Suprapubic skin (tissue), 4 donors: ENCODE measurements around the gene RUNDC3A. TPM values are rescaled to one million over a fixed set of nuclear protein-coding genes. Genes with fewer than 3 reads are reported as not detected.

Experiments used
- DNase-seq, 2 donors: peaks; one replicate each; pipeline ENCODE4 v3.0.0-alpha.2; 2019; ENCODE audit warnings: low spot score in 2 of 2
- H3K27ac ChIP-seq: fragments of 200-600 bp; sonication (generic); one replicate; pipeline ENCODE4 v1.5.1; 2019
- H3K27me3 ChIP-seq: fragments of 200-600 bp; sonication (generic); one replicate; pipeline ENCODE4 v1.5.1; 2019
- H3K36me3 ChIP-seq: fragments of 200-600 bp; sonication (generic); one replicate; pipeline ENCODE4 v1.5.1; 2019
- H3K4me1 ChIP-seq: fragments of 200-600 bp; sonication (generic); one replicate; pipeline ENCODE4 v1.5.1; 2019
- H3K4me3 ChIP-seq: fragments of 200-600 bp; sonication (generic); one replicate; pipeline ENCODE4 v1.5.1; 2019; ENCODE audit warnings: mild to moderate bottlenecking
- H3K9me3 ChIP-seq: fragments of 200-600 bp; sonication (generic); one replicate; pipeline ENCODE4 v1.5.1; 2019
- EP300 ChIP-seq: sonication (generic); formaldehyde crosslinking; IDR thresholded peaks from one replicate; pipeline ENCODE4 v1.6.1; 2017; ENCODE audit warnings: antibody characterized with exemption
- POLR2A ChIP-seq, 2 donors: fragments of 450-650 bp; IDR thresholded peaks; one replicate each; pipeline ENCODE4 v1.6.1; 2017; ENCODE audit warnings: antibody characterized with exemption in 2 of 2, mild to moderate bottlenecking in 2 of 2, moderate library complexity in 2 of 2
- POLR2AphosphoS5 ChIP-seq, 3 donors: sonication (generic); formaldehyde crosslinking; IDR thresholded peaks; one replicate each; pipeline ENCODE4 v1.6.1; 2017; ENCODE audit warnings: antibody characterized with exemption in 3 of 3
- WGBS: methylation state at CpG from one replicate; pipeline ENCODE4 v1.1.5; 2018; 5-methylcytosine and 5-hydroxymethylcytosine counted together
- total RNA-seq, 4 donors: library from RNA; depleted of rRNA; stranded (reverse); fragments of >200 nt; gene quantifications; one replicate each; pipeline ENCODE4 v1.1.0, GENCODE V29; 2016
- TF ChIP-seq, protein P1 (sequence below), 2 donors: fragments of 200-600 bp in 1 of 2; fragments of 450-650 bp in 1 of 2; sonication (generic) in 1 of 2; IDR thresholded peaks; one replicate each; pipeline ENCODE4 v1.5.1; 2016 to 2019; ENCODE audit warnings: antibody characterized with exemption in 2 of 2, mild to moderate bottlenecking in 1 of 2, moderate library complexity in 1 of 2

RUNDC3A gene
- total RNA-seq, 4 donors from 2014 or later = 12.6 to 22.0 (median 14.7) TPM

- H3K36me3 ChIP-seq = no peaks in the 10 kb centered on the region
- no peaks in the 10 kb centered on the region for H3K9me3 ChIP-seq
- H3K27me3 ChIP-seq = no peaks in the 10 kb centered on the region
- no peak overlapping the region for H3K27ac ChIP-seq
- 67% methylated on average over 7 of the region's 7 CpGs for WGBS
- H3K4me3 ChIP-seq = no peak overlapping the region
- TF ChIP-seq POLR2AphosphoS5 (IDR thresholded peaks at IDR 0.05) = no peak
- H3K4me1 ChIP-seq = peaks cover 7% of the 10 kb centered on the region
- no peak for DNase-seq
Observed at GRCh38 chr17:44269535-44270240, 38.7 kb upstream of the RUNDC3A start.

DNA sequence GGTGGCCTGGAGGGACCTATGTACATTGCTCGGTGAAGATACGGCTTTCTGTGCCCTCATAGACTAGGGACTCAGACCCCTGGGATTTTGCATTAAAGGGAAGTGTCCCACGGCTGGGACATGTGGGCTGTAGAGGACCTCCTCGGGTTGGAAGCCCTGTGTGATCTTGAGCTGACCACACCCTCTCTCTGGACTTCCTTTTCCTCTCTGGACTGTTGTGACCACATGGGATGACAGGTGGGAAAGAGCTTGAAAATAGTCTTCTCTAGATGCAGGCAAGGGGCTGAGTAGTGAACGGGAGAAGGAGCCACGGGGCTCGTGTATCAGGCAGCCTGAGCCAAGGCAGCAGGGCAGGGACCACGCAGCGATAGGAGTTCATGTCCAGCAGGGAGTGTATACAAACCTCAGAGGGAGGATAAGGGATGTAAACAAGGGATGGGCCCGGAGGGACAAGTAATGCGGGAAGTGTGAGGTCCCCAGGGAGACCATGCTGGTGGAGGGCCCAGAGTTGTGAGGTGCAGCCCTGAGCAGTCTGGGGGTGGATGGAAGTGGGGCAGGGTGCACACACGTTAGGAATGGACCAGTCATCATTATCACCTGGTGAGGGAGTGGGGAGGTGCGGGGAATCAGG is 36.0 kb upstream of the RUNDC3A start:
- H3K4me3 ChIP-seq = no peak overlapping the region

DNA sequence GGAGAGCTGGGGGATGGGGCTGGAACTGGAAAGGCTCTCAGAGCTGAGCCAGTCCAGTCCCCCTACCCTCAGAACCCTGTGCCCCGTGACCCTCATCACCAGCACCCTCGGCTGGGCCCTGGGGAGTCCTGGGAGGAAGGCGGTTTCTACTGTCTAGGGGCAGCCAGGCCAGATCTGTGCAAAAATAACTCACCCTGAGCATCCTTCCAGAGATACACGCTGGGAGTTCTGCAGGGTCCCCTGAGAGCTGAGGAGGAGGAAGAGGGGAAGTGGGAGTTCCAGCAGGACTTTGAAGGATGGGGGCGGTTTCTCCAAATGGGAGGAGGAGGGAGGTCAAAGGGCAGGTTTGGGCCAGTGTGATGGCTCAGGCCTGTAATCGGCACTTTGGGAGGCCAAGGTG is 35.4 kb upstream of the RUNDC3A start:
- DNase-seq = no peak
- H3K4me3 ChIP-seq = no peak overlapping the region
- WGBS = 77% methylated on average over 6 of the region's 6 CpGs
- H3K9me3 ChIP-seq = no peaks in the 10 kb centered on the region
- peaks cover 7% of the 10 kb centered on the region for H3K4me1 ChIP-seq
- H3K36me3 ChIP-seq = no peaks in the 10 kb centered on the region
- H3K27ac ChIP-seq = no peak overlapping the region
- TF ChIP-seq, protein P1, sequence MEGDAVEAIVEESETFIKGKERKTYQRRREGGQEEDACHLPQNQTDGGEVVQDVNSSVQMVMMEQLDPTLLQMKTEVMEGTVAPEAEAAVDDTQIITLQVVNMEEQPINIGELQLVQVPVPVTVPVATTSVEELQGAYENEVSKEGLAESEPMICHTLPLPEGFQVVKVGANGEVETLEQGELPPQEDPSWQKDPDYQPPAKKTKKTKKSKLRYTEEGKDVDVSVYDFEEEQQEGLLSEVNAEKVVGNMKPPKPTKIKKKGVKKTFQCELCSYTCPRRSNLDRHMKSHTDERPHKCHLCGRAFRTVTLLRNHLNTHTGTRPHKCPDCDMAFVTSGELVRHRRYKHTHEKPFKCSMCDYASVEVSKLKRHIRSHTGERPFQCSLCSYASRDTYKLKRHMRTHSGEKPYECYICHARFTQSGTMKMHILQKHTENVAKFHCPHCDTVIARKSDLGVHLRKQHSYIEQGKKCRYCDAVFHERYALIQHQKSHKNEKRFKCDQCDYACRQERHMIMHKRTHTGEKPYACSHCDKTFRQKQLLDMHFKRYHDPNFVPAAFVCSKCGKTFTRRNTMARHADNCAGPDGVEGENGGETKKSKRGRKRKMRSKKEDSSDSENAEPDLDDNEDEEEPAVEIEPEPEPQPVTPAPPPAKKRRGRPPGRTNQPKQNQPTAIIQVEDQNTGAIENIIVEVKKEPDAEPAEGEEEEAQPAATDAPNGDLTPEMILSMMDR (IDR thresholded peaks at IDR 0.05) = no peak
- TF ChIP-seq POLR2A (IDR thresholded peaks at IDR 0.05) (no peak), EP300 (no peak), POLR2AphosphoS5 (IDR thresholded peaks at IDR 0.05) (no peak)
- H3K27me3 ChIP-seq = no peaks in the 10 kb centered on the region

More for the DNA sequence above, 36.0 kb upstream of the RUNDC3A start:
- Histone ChIP-seq H3K4me1 (peaks cover 7% of the 10 kb centered on the region), H3K27ac (no peak overlapping the region), H3K36me3 (no peaks in the 10 kb centered on the region), H3K9me3 (no peaks in the 10 kb centered on the region), H3K27me3 (no peaks in the 10 kb centered on the region)
- TF ChIP-seq EP300 (no peak), POLR2A (IDR thresholded peaks at IDR 0.05) (no peak), POLR2AphosphoS5 (IDR thresholded peaks at IDR 0.05) (no peak)
- TF ChIP-seq, protein P1 (IDR thresholded peaks at IDR 0.05) = no peak
- no peak for DNase-seq
- 63% methylated on average over 13 of the region's 13 CpGs for WGBS

DNA sequence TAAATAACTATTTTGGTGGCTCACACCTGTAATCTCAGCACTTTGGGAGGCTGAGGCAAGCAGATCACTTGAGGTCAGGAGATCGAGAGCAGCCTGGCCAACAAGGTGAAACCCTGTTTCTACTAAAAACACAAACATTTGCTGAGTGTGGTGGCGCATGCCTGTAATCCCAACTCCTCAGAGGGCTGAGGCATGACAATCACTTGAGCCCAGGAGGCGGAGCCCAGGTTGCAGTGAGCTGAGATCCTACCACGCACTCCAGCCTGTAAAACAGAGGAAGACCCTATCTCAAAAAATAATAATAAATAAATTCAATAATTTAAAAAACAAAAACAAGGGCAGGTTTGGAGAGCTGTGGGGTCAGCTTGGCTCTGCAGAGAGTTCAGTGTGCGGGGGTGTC is 34.8 kb upstream of the RUNDC3A start:
- TF ChIP-seq POLR2AphosphoS5 (IDR thresholded peaks at IDR 0.05) (no peak), EP300 (no peak), POLR2A (IDR thresholded peaks at IDR 0.05) (no peak)
- TF ChIP-seq, protein P1 (IDR thresholded peaks at IDR 0.05) = no peak
- Histone ChIP-seq H3K27me3 (no peaks in the 10 kb centered on the region), H3K4me3 (no peak overlapping the region), H3K27ac (no peak overlapping the region), H3K9me3 (no peaks in the 10 kb centered on the region), H3K36me3 (no peaks in the 10 kb centered on the region), H3K4me1 (peaks cover 7% of the 10 kb centered on the region)
- 91% methylated on average over 5 of the region's 5 CpGs for WGBS
- no peak for DNase-seq

- TF ChIP-seq, protein P1 (IDR thresholded peaks at IDR 0.05) = no peak
- TF ChIP-seq EP300 = no peak
- H3K36me3 ChIP-seq = no peaks in the 10 kb centered on the region
- no peak overlapping the region for H3K27ac ChIP-seq
- H3K9me3 ChIP-seq = no peaks in the 10 kb centered on the region
- peaks cover 11% of the 10 kb centered on the region for H3K4me1 ChIP-seq
- no peaks in the 10 kb centered on the region for H3K27me3 ChIP-seq
- no peak for DNase-seq
- no peak overlapping the region for H3K4me3 ChIP-seq
- 84% methylated on average over 4 of the region's 4 CpGs for whole genome bisulfite sequencing
Observed at GRCh38 chr17:44277976-44278375, 30.4 kb upstream of the RUNDC3A start.
